A673 (cell line): ENCODE measurements around the gene MLPH.

Experiments
- EZH2 ChIP-seq: fragments of 200-600 bp; sonication (generic); IDR thresholded peaks from 2 replicates; pipeline ENCODE4 v1.6.1; 2017; ENCODE audit warnings: borderline replicate concordance, low read depth, mild to moderate bottlenecking, mixed read lengths, antibody characterized with exemption, low read length; ENCODE audit not compliant: poor library complexity, severe bottlenecking
- TF ChIP-seq, protein P1 (sequence below): fragments of 300-800, 200-600 bp; sonication (generic); conservative IDR thresholded peaks from 2 replicates; pipeline ENCODE4 v1.5.1; 2017; ENCODE audit warnings: low read depth, mild to moderate bottlenecking, antibody characterized with exemption, low read length, moderate library complexity, mixed read lengths

DNA sequence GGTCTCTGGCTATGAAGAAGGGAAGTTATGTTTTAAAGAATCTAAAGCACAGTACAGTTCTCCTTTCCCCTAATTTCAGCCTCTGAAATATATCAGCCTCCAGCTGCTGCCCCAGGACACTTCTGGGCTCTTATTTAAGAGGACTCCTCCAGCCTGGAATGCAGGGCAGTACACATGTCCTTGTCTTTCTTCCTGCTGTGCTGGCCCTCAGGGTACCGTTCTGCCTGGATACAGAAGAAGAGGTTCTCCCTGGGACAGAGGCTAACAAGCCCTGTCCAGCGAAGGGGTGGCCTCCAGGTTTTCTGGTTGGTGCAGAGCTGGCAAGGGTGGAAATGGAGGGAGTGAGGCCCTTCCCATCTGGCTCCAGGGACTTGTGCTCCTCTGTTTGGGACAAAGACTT, 22.1 kb downstream of the MLPH start:
- TF ChIP-seq, protein P1, sequence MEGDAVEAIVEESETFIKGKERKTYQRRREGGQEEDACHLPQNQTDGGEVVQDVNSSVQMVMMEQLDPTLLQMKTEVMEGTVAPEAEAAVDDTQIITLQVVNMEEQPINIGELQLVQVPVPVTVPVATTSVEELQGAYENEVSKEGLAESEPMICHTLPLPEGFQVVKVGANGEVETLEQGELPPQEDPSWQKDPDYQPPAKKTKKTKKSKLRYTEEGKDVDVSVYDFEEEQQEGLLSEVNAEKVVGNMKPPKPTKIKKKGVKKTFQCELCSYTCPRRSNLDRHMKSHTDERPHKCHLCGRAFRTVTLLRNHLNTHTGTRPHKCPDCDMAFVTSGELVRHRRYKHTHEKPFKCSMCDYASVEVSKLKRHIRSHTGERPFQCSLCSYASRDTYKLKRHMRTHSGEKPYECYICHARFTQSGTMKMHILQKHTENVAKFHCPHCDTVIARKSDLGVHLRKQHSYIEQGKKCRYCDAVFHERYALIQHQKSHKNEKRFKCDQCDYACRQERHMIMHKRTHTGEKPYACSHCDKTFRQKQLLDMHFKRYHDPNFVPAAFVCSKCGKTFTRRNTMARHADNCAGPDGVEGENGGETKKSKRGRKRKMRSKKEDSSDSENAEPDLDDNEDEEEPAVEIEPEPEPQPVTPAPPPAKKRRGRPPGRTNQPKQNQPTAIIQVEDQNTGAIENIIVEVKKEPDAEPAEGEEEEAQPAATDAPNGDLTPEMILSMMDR = no peak
- TF ChIP-seq EZH2 = no peak
